IPS-18a (cell line): ENCODE data around the gene ACTG2.

Source experiments
- H3K27ac ChIP-seq: one replicate; pipeline ENCODE4 v1.5.1; 2013; ENCODE audit warnings: low read length
- H3K27me3 ChIP-seq: one replicate; pipeline ENCODE4 v1.6.1; 2013; ENCODE audit warnings: mild to moderate bottlenecking, low read length; ENCODE audit not compliant: control insufficient read depth, insufficient read depth
- H3K36me3 ChIP-seq: one replicate; pipeline ENCODE4 v1.6.1; 2013; ENCODE audit warnings: low read depth, low read length; ENCODE audit not compliant: control insufficient read depth
- H3K4me1 ChIP-seq: one replicate; pipeline ENCODE4 v1.6.1; 2013; ENCODE audit warnings: low read depth, low read length; ENCODE audit not compliant: control insufficient read depth
- H3K4me3 ChIP-seq: one replicate; pipeline ENCODE4 v1.5.1; 2013; ENCODE audit warnings: low read length
- H3K9ac ChIP-seq: one replicate; pipeline ENCODE4 v1.6.1; 2013; ENCODE audit warnings: mild to moderate bottlenecking, low read length, moderate library complexity
- H3K9me3 ChIP-seq: one replicate; pipeline ENCODE4 v1.6.1; 2013; ENCODE audit warnings: low read depth, low read length; ENCODE audit not compliant: control insufficient read depth

ACTG2 gene

DNA sequence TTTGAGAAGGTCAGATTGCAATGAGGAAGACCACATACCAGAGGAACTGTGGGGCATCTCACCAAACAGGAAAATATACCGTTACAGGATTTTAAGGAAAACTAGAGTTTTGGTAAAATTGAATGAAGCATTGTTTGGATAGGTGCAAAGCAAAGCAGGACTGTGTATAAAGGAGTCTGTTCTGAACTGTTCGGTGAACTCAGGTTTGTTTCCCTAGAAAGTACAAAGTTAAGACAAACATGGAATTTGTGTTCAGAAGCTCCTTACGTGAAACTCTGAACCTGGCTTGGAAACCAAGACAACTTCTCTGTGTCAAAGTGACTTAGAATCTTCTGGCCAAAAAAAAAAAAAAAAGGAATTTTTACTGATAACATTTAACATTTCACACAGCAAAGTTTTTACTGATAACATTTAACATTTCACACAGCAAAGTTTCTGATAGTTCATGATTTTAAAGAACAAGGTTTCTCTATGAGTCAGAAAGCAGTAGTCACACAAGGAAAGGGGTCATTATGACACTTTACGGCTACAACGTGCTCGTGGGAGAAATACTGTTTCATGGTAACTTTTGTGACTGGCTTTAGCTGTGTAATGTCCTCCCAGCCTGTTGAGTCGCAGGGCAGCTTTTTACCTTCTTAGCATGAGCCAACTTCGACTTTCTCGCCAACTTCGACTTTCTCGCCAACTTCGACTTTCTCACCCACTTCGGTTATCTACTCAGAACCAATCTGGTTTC is 70.7 kb downstream of the ACTG2 start:
- no peak overlapping the region for H3K9ac ChIP-seq
- no peak overlapping the region for H3K4me3 ChIP-seq
- H3K27me3 ChIP-seq, result no peaks in the 10 kb centered on the region
- no peaks in the 10 kb centered on the region for H3K9me3 ChIP-seq
- H3K4me1 ChIP-seq, result no peaks in the 10 kb centered on the region
- peaks cover 9% of the 10 kb centered on the region for H3K36me3 ChIP-seq
- no peak overlapping the region for H3K27ac ChIP-seq

- H3K9ac ChIP-seq, result no peak overlapping the region
Observed at GRCh38 chr2:73964223-73964622, 71.4 kb downstream of the ACTG2 start.

GRCh38 chr2:73965053-73965452 is 72.2 kb downstream of the ACTG2 start:
- no peaks in the 10 kb centered on the region for H3K9me3 ChIP-seq
- H3K36me3 ChIP-seq, result no peaks in the 10 kb centered on the region
- H3K4me3 ChIP-seq, result no peak overlapping the region
- no peak overlapping the region for H3K9ac ChIP-seq
- no peaks in the 10 kb centered on the region for H3K4me1 ChIP-seq
- no peaks in the 10 kb centered on the region for H3K27me3 ChIP-seq
- no peak overlapping the region for H3K27ac ChIP-seq

More at GRCh38 chr2:73964223-73964622, 71.4 kb downstream of the ACTG2 start:
- no peaks in the 10 kb centered on the region for H3K9me3 ChIP-seq
- H3K4me1 ChIP-seq, result no peaks in the 10 kb centered on the region
- H3K4me3 ChIP-seq, result no peak overlapping the region
- no peaks in the 10 kb centered on the region for H3K27me3 ChIP-seq
- H3K36me3 ChIP-seq, result peaks cover 3% of the 10 kb centered on the region
- no peak overlapping the region for H3K27ac ChIP-seq

DNA sequence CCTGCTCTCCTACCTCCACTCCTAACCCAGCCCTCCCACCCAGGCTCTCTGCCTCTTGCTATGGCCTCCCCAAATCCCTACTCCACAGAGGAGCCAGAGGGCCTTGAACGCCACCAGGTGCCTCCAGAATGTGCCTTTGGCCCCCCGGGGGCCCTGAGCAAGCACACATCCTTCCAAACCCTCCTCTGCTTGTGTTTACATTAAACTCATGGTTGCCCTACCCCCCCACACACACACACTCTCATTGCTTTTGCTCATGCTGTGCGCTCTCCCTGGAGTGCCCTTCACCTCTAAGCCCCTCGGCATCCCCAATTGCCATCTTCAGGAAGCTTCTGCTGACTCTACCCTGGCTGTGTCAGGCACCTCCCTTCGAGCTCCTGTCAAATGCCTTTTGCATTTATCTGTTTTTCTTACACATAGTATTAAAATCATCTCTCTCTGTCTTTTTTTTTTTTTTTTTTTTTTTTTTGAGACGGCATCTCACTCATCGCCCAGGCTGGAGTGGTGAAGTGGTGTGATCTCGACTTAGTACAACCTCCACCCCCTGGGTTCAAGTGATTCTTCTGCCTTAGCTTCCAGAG is 75.6 kb downstream of the ACTG2 start:
- no peak overlapping the region for H3K4me3 ChIP-seq
- no peaks in the 10 kb centered on the region for H3K4me1 ChIP-seq
- H3K36me3 ChIP-seq, result no peaks in the 10 kb centered on the region
- H3K9me3 ChIP-seq, result no peaks in the 10 kb centered on the region
- H3K27me3 ChIP-seq, result no peaks in the 10 kb centered on the region
- no peak overlapping the region for H3K9ac ChIP-seq
- no peak overlapping the region for H3K27ac ChIP-seq

DNA sequence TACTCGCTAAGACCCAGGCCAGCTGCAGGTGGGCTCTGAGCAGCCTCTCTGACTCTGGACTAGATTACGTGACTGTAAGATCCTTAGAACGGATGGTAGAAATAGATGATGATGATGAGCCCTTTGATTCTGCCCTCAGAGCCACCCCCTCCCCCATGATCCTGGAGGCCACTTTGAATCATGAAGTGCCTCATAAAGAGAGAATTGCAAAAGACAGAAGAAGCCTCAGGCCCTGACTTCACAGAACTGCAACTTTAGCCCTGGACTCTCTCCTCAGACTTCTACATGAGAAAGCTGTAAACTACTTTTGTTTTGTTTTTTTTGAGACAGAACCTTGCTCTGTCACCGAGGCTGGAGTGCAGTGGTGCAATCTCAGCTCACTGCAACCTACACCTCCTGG is 76.5 kb downstream of the ACTG2 start:
- Histone ChIP-seq H3K9ac (no peak overlapping the region), H3K27me3 (no peaks in the 10 kb centered on the region), H3K36me3 (no peaks in the 10 kb centered on the region)

More for the DNA sequence above, 76.5 kb downstream of the ACTG2 start:
- Histone ChIP-seq H3K4me1 (no peaks in the 10 kb centered on the region), H3K27ac (no peak overlapping the region), H3K9me3 (no peaks in the 10 kb centered on the region), H3K4me3 (no peak overlapping the region)
